Measurements from ENCODE around the gene FBXO11.

The FBXO11 gene

DNA sequence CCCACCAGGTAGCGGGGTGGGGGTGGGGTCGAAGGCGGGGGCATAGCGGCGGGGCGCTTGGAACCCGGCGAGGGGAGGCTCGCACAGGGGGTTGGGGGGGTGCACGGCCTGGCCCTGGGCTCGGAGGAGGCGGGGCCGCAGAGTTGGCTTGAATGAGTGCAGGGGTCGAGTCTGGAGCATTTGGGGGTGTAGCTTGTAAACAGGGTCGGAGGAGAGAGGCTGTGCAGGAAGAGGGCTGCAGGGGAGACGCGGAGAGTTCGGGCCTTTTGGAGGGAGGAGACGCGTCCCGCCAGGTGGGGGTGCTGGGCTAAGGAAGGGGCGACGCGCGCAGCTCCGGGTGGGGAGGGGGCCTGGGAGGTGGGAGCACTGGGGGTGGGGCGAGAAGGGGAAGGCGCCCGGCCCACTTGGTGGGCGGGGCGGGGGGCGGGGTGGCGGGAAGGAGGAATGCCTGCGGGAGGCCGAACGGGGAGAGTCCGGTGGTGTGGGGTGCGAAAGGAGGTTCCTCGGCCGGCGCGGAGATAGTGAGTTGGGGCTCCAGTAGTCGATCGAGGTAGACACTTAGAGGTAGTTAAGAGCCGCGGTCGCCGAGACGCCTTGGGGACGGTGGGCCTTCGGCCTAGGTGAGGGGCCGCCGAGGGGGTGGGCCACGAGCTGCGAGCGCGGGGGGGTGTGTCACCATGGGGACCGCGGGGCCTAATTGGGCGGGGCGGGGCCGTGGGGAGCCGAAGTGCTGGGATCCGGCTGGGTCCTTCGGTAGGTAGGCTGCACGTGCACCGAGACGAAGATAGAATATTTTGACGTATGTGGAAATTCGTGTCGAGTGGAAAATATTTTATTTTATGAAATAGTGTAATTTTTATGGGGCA is 122.6 kb downstream of the FBXO11 start:
- peak; percentile 66 to 68 for DNase-seq

DNA sequence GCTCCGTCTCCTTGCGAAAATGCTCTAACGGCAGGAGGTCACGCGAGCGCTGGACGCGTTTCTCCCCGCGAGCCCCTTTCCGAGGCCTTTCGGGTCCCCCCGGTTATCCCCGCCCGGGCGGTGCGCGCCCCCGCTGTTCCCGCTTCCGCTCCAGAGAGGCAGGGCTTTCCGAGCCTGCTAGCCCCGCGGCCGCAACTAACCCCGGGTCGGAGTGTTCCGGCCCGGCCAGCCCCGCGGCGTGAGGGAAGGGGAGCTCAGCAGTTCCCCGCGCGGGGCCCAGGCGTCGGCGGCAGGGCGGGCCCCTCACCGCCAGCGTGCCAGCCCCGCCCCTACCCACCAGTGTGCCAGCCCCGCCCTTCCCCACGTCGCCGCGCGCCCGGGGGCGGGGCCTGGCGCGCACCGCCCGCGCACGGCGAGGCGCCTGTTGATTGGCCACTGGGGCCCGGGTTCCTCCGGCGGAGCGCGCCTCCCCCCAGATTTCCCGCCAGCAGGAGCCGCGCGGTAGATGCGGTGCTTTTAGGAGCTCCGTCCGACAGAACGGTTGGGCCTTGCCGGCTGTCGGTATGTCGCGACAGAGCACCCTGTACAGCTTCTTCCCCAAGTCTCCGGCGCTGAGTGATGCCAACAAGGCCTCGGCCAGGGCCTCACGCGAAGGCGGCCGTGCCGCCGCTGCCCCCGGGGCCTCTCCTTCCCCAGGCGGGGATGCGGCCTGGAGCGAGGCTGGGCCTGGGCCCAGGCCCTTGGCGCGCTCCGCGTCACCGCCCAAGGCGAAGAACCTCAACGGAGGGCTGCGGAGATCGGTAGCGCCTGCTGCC is 123.4 kb downstream of the FBXO11 start, which contains the start of gene MSH6:
Gene MSH6, plus strand, starts transcription at position 475 of the 815 bp plus-strand sequence. Its CDS starts 89 bp downstream, at position 564.
- DNase-seq: peak; percentile 84 to 87

DNA sequence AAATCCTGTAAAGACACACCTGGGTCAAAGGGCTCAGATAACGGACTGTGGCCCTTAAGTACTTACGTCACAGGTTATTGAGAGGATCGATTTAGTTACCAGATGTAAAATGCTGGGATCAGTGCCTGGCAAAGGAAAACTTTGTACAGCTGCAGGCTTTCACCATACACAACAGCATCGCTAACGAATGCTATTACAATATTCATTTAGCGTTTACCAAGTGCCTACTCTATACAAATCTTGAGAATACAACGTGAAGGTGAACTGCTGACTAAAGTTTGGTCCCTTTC is 124.0 kb downstream of the FBXO11 start:
- no peak for DNase-seq

DNA sequence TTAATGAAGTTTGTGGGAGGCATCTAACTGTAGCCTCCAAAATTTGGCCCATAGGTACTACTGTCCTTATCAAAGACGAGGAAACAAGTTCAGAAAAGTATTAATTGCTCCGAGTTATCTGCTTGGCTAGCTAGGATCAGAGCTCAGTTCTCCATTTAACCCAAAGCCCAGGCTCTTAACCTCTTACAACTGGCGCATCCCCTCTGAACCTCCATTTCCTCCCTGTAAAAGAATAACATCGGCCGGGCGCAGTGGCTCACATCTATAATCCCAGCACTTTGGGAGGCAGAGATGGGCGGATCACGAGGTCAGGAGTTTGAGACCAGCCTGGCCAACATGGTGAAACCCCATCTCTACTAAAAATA is 126.9 kb downstream of the FBXO11 start:
- DNase-seq: no peak

DNA sequence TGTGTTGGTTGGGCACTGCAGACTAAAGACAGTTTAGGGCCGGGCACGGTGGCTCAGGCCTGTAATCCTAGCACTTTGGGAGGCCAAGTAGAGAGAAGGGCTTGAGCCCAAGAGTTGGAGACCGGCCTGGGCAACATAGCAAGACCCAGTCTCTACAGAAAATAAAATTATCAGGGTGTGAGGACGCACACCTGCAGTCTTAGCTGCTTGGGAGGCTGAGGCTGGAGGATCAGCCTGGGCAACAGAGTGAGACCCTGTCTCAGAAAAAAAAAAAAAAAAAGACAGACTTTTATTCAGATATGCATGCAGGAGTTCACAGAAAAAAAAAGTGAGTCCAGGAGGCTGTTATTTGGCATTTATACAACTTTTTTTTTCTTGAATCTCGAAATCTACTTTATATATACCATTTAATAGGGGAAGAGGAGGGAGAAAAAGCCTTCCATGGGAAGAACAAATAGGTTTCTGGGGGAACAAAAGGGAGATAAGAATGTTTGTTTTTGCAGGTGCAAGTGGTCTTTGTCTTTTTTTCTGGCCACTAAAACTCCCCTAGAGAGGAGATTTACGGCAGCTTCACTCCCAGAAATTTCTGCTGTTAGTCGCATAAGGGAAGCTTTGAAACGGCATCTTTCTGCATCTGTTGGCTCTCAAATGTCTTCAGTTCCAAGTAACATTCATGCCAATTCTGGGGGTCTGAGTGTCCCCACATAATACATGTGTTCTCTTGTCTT is 127.4 kb downstream of the FBXO11 start:
- no peak for DNase-seq

DNA sequence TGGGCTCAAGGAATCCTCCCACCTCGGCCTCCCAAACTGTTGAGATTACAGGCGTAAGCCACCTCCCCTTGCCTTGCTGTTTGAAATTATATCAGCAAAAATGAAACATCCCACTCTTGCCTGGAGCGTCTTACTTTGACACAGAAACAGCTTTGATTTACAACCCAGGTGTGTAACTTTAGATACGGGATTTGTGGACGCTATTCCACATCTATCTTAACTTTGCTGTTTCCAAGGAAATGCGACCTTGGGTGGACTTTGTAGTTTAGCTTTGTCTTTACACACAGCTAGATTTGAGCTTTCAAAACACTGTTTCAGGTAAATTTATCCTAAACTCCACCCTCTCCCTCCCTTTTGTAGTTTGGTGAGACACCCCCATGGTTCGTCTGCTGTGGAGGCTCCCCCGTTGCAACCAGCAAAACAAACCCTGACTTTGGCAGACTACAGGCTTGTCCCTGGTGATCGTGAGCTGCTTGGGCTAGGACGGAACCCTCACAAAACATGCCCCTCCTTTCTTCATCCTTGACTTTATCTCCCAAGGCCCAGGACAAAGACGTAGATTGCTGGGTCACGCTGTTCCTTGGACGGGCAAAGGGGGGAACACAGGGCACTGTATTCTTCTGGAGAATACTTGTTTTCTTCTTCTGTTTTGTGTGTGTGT is 128.9 kb downstream of the FBXO11 start:
- no peak for DNase-seq

DNA sequence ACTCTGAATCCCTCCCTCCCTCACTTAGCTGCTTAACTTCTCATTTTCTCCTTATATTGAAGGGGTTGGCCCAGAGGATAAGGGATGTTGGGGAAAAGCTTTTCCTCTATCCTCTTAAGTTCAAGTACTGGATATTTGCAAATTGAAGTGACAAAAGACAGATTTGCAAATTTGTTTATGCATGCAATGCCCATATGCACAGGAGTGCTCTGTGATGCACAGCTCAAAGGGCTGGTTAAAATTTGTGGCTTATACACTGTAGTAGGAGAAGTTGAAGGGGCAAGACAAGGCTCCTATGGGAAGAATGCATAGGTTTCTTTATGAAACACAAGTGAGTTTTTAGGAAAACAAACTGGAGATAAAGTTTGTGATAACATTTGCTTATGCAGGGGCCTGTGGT is 131.7 kb downstream of the FBXO11 start:
- no peak for DNase-seq

DNA sequence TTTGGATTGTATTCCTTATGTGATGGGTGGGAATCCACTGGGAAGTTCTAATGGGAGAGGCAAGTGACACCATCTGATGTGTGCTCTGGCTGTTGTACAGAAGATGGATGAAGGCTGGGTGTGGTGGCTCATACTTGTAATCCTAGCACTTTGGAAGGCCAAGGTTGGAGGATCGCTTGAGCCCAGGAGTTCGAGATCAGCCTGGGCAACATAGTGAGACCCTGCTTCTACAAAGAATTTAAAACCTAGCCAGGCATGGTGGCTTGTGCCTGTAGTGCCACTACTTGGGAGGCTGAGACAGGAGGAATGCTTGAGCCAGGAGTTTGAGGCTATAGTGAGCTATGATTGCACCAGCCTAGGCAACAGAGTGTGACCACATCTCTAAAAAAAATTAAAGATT is 134.0 kb downstream of the FBXO11 start:
- no peak for DNase-seq

DNA sequence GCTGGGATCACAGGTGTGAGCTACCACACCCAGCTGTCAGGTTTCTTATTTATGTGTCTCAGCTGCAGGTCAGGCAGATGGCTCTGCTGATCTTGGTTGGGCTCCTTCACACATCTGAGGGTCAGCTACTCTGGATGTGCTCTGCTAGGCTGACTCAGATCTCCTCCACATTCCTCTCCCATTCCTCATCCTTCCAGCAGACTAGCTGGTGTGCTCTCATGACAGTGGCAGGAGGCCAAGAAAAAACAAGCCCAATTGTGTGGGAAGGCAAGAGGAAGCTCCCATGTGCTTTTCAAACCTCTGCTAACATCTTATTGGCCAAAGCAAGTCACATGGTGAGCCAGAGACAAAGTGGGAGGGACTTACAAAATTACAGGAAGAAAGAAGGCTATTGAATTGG is 135.1 kb downstream of the FBXO11 start:
- DNase-seq: no peak

DNA sequence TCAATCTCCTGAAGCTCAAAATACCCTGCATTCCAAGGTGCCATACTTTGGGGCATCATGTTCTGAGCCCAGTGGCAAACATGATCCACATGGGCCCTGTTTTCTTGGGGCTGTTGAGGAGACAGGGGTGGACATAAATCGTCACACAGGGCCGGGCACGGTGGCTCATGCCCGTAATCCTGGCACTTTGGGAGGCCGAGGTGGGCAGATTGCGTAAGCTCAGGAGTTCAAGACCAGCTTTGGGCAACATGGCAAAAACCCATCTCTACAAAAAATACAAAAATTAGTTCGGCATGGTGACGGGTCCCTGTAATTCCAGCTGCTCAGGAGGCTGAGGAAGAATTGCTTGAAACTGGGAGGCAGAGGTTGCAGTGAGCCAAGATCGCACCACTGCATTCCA is 137.0 kb downstream of the FBXO11 start:
- DNase-seq: no peak

DNA sequence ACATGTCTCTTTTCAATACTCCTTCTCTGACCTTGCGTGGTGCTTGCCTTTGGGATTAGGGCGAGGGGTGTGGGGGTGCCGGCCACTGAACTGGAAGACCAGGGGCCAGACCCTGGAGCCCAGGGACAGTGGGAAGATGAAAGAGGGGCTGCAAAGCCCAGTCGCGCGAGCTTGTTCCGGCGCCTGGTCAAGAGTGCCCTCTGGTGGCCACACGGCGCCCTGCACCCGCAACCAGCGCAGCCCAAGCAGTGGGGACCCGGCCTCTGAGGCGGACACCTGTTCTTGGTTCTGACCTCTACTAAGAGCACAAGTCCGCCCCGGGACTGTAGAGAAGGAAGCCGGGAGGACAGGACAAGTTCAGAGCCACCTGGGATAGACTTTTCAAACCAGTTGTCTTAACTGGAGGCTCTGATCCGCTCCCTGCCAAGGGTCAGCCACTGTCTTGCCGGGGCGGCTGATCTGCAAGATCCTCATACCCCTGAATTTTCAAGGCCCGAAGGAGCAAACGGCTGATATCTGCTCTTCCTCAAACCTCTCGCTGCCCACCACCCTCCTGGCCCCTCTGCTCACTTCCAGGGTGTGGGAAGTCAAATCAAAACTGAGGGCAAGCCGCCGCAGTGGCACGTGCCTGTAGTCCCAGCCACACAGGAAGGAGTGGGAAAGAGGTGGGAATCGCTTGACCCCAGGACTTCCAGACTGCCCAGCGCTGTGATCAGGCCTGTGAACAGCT is 138.3 kb downstream of the FBXO11 start:
- peak; percentile 76 to 78 for DNase-seq

DNA sequence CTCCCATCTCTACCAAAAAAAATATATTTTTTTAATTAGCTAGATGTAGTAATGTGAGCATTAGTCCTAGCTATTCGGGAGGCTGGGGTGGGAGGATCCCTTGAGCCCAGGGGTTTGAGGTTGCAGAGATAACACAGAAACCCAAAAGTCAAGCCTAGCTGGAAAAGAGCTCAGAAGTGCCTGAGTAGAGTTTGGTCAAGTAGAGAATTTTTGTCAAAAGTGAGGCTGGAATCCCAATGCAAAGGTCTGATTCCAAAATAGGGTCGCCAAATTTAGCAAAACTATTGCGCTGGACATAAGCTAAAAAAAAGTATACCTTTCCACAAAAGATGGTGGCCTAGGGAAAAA is 138.8 kb downstream of the FBXO11 start:
- no peak for DNase-seq

DNA sequence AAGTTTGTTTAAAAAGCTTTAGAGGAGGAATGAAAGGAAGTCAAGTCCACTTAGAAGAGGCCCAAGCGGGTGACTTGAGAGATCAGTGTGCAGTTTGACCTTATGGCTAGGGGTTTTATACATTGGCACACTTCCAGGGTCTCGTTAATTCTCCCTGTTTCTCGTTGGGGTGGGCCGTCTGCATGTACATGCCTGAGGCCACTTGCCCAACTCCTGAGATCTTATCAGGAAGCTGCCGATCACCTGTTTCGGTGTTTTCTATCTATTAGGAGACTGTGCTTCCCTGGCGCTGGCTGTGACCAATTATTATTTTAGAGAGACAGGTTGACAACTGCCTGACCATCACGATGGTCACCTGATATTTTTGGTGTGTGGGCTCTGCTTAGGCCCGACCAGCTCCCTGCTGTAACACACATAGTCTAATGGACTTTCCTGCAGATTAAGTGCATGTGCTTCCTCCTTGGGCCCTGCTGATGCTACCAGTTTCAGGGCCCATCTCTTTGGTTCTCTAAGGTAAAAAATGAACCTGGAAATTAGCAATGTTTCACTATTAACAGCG is 154.4 kb downstream of the FBXO11 start:
- no peak for DNase-seq

DNA sequence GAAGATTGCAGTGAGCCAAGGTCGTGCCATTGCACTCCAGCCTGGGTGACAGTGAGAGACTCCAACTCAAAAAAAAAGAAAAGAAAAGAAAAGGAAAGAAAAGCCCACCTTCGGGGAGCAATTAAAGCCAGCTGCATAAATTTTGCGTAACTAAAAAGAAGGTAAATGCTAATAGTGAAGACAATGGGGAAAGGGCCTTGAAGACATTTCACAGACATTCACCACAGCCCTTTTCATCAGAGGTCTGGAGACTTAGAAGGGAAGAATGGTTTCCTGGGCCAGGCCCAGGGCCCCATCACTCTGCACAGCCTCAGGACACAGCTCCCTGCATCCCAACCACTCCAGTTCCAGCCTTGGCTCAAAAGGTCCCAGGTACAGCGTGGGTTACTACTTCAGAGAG is 158.4 kb downstream of the FBXO11 start:
- no peak for DNase-seq

DNA sequence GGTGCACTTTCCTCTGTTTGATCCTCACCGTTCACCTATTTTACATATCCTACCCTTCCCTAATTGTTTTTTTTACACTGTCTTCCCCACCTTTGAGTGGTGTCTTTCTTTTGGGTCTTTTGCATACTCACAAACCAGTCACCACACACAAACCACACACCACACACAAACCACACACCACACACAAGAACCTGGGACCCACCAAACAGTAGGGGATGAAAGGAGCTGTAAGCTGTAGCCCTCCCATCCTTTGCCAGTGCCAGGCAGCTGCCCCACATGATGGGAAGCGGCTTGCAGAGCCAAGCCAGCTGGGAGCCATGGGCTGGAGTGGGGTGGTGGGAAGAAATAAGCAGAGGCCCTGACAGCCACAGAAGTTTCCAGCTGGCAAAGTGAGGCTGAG is 162.2 kb downstream of the FBXO11 start:
- no peak for DNase-seq

DNA sequence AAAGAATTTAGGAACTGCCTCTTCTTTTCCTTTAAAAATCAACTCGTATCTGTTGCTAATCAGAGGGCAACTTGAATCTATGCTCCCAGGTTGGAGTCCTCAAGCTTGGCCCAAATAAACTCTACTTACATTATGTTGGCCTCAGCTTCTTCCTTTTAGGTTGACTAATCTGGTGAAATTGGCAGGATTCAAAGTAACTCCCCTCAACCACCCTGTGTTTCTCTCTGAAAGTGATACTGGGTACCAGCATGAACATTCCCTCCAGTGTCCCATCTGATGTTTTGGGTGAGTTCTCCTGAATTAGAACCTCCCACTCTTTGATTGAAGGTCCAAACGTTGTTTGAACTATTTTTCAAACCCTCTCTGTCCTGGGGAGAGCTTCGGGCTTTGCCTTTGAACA is 164.7 kb downstream of the FBXO11 start:
- DNase-seq: no peak

DNA sequence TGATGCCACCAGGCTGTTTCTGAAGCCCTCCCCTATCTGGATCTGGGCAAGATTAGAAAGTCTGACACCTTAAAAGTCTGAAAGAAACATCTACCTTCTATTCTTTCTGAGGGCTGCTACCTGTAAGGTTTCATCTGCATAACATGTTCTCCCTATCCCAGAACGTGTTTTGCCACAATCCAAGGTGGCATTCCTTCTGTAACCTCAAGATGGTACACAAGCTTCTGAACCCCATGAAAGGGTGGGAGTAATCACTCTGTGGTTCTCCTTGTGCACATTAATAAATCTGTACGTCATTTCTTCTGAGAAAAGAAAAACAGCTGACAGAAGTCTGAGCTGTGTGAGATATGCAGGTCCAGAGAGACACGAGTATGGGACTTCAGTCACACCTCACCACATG is 165.2 kb downstream of the FBXO11 start:
- DNase-seq: no peak
